ENCODE measurements around the gene IRF3.
A peak's percentile ranks its signal among the peaks of the same experiment; 100 is the strongest.

IRF3 gene

DNA sequence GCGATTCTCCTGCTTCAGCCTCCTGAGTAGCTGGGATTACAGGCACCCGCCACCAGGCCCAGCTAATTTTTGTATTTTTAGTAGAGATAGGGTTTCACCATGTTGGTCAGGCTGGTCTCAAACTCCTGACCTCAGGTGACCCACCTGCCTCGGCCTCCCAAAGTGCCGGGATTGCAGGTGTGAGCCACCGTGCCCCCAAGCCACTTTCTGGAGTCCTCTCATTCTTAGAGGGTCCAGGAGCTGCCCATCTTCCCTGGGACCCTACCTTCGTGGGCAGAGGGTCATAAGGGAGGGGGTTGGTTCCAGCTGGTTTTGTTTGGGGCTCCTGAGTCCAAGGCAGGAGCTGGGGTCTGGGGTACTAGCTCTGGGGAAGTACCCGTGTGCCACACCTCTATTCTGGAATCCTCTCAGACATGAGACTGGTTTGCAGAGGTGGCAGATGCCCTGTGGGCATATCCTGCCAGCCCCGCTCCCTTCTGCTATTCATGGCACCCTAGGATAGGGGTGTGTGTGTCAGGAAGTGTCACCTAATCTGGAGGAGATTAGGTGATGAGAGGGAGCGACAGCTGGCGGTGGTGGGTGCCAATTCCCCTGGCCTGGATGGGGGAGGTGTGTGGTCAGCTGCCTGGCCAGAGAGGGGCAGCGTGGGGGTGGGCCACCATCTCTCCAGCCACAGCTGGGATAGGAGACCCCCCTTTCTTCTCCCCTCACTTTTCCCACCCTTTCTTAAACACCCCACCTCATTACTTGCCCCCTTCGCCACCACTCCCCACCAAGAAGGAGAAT lies 13.5 kb upstream of the IRF3 start:
- H3K4me3 ChIP-seq (ENCODE audit: insufficient read depth in 1 of 2, low read depth in 1 of 2, low read length in 2 of 2): no peak overlapping the region
- WGBS: 80% methylated on average over 10 of the region's 12 CpGs
- H3K9me3 ChIP-seq (ENCODE audit: control insufficient read depth, low read length): no peaks in the 10 kb centered on the region
- H2BK120ac ChIP-seq (ENCODE audit: low read depth, low read length): no peak overlapping the region
- H2AK5ac ChIP-seq (ENCODE audit: low read length, severe bottlenecking): no peak overlapping the region
- no peak overlapping the region for H3K4ac ChIP-seq (ENCODE audit: low read depth in 1 of 2, low read length in 2 of 2)
- no peak overlapping the region for H2BK5ac ChIP-seq (ENCODE audit: low read depth, low read length, poor library complexity, severe bottlenecking)
- H3K4me2 ChIP-seq (ENCODE audit: low read length, poor library complexity, severe bottlenecking): peak overlapping the region; percentile 54
- H3K9ac ChIP-seq (ENCODE audit: low read length): no peak overlapping the region
- H3K18ac ChIP-seq (ENCODE audit: low read depth in 1 of 2, low read length in 2 of 2): no peak overlapping the region
- no peak overlapping the region for H2BK15ac ChIP-seq (ENCODE audit: low read depth, poor library complexity, severe bottlenecking)
- no peak overlapping the region for H4K8ac ChIP-seq (ENCODE audit: low read length)
- no peak overlapping the region for H2AFZ ChIP-seq (ENCODE audit: low read depth, low read length)
- no peak overlapping the region for H3K23ac ChIP-seq (ENCODE audit: low read length in 2 of 2)
- H2BK12ac ChIP-seq (ENCODE audit: low read length in 2 of 2): peak overlapping the region in 1 of 2 experiments; percentile 55
- H3K36me3 ChIP-seq (ENCODE audit: control insufficient read depth in 1 of 2, insufficient read depth in 2 of 2, low read depth in 1 of 2, low read length in 2 of 2): peaks cover 25 to 32% of the 10 kb centered on the region in 2 experiments
- no peak for DNase-seq
- H3K14ac ChIP-seq (ENCODE audit: low read length in 2 of 2): no peak overlapping the region
- H3K27ac ChIP-seq (ENCODE audit: low read length, poor library complexity, severe bottlenecking): no peak overlapping the region
- no peak overlapping the region for H4K91ac ChIP-seq (ENCODE audit: low read length)
- no peaks in the 10 kb centered on the region for H3K27me3 ChIP-seq (ENCODE audit: control insufficient read depth in 1 of 2, insufficient read depth in 1 of 2, low read length in 2 of 2)
- H3K79me1 ChIP-seq (replicated peaks; ENCODE audit: low read length, poor library complexity, severe bottlenecking): peaks cover 6% of the 10 kb centered on the region
- peaks cover 34% of the 10 kb centered on the region for H3K4me1 ChIP-seq (ENCODE audit: control insufficient read depth, insufficient read depth, low read depth, low read length)

DNA sequence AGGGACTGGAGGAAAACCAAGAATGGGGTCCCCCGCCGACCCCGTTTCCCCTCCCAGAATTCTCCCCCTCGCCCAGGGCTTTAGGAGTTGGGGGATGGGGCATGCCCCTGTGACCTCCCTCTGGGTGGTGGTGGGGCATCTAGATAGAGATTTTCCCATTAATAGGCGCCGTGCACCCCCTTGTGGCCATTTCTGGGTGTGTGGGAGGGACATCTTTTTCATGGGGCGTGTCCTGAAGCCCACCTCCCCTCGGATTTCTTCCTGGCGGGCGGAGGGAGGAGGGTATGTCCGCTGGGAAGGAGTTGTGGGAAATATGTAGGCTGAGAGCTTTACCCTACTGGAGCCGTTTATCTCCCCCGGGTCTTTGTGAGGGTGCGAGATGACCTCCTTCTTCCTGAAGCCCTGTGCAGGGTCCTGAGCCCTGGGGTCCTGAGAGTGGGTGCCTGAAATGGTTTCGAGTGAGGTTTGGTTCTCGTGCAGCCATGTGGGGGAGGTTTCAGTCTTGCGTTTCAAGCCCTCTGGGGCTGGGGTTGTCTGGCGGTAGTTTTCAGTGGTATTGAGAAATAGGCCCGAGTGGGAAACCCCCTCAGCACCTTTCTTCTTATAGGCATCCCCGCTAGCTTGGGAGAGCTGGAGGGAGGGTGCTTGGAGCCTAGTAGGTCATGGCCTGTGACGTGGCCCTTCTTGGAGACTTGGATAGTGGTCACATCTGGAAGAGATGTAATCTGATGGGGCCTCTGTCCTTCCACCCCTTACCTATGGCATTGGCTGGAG lies 12.4 kb upstream of the IRF3 start:
- Histone ChIP-seq H2BK5ac (ENCODE audit: low read depth, low read length, poor library complexity, severe bottlenecking) (peak overlapping the region; percentile 54), H2AK5ac (ENCODE audit: low read length, severe bottlenecking) (peak overlapping the region; percentile 82), H3K79me1 (replicated peaks; ENCODE audit: low read length, poor library complexity, severe bottlenecking) (no peaks in the 10 kb centered on the region), H2BK12ac (ENCODE audit: low read length in 2 of 2) (peak overlapping the region in 1 of 2 experiments; percentile 15), H3K4me3 (ENCODE audit: insufficient read depth in 1 of 2, low read depth in 1 of 2, low read length in 2 of 2) (peak overlapping the region; percentile 98 to 99), H3K27me3 (ENCODE audit: control insufficient read depth in 1 of 2, insufficient read depth in 1 of 2, low read length in 2 of 2) (no peaks in the 10 kb centered on the region), H3K23ac (ENCODE audit: low read length in 2 of 2) (peak overlapping the region in 1 of 2 experiments; percentile 64), H3K27ac (ENCODE audit: low read length, poor library complexity, severe bottlenecking) (peak overlapping the region; percentile 72), H2BK15ac (ENCODE audit: low read depth, poor library complexity, severe bottlenecking) (no peak overlapping the region), H3K18ac (ENCODE audit: low read depth in 1 of 2, low read length in 2 of 2) (peak overlapping the region; percentile 63 to 100), H3K14ac (ENCODE audit: low read length in 2 of 2) (peak overlapping the region in 1 of 2 experiments; percentile 4), H3K4me1 (ENCODE audit: control insufficient read depth, insufficient read depth, low read depth, low read length) (peaks cover 34% of the 10 kb centered on the region), H3K9ac (ENCODE audit: low read length) (peak overlapping the region; percentile 98), H2BK120ac (ENCODE audit: low read depth, low read length) (no peak overlapping the region), H3K4me2 (ENCODE audit: low read length, poor library complexity, severe bottlenecking) (peak overlapping the region; percentile 98), H3K4ac (ENCODE audit: low read depth in 1 of 2, low read length in 2 of 2) (peak overlapping the region in 1 of 2 experiments; percentile 29), H3K9me3 (ENCODE audit: control insufficient read depth, low read length) (no peaks in the 10 kb centered on the region), H3K36me3 (ENCODE audit: control insufficient read depth in 1 of 2, insufficient read depth in 2 of 2, low read depth in 1 of 2, low read length in 2 of 2) (peaks cover 17 to 31% of the 10 kb centered on the region in 2 experiments), H2AFZ (ENCODE audit: low read depth, low read length) (no peak overlapping the region), H4K91ac (ENCODE audit: low read length) (peak overlapping the region; percentile 41), H4K8ac (ENCODE audit: low read length) (peak overlapping the region; percentile 59)
- peak; percentile 91 for DNase-seq
- 3% methylated on average over 13 of the region's 21 CpGs for WGBS

- Histone ChIP-seq H3K14ac (ENCODE audit: low read length in 2 of 2) (peak within 1 kb of the TSS; percentile 4 to 99), H4K91ac (ENCODE audit: low read length) (peak within 1 kb of the TSS; percentile 96), H2BK15ac (ENCODE audit: low read depth, poor library complexity, severe bottlenecking) (peak within 1 kb of the TSS; percentile 96), H3K27ac (ENCODE audit: low read length, poor library complexity, severe bottlenecking) (peak within 1 kb of the TSS; percentile 96), H3K4me1 (ENCODE audit: control insufficient read depth, insufficient read depth, low read depth, low read length) (peaks cover 35% of the 10 kb centered on the region), H3K18ac (ENCODE audit: low read depth in 1 of 2, low read length in 2 of 2) (peak within 1 kb of the TSS; percentile 98 to 100), H2BK5ac (ENCODE audit: low read depth, low read length, poor library complexity, severe bottlenecking) (peak within 1 kb of the TSS; percentile 98), H3K9ac (ENCODE audit: low read length) (peak within 1 kb of the TSS; percentile 98), H3K79me1 (replicated peaks; ENCODE audit: low read length, poor library complexity, severe bottlenecking) (no peaks in the 10 kb centered on the region), H3K36me3 (ENCODE audit: control insufficient read depth in 1 of 2, insufficient read depth in 2 of 2, low read depth in 1 of 2, low read length in 2 of 2) (peaks cover 12 to 28% of the 10 kb centered on the region in 2 experiments), H3K27me3 (ENCODE audit: control insufficient read depth in 1 of 2, insufficient read depth in 1 of 2, low read length in 2 of 2) (no peaks in the 10 kb centered on the region), H2AFZ (ENCODE audit: low read depth, low read length) (peak within 1 kb of the TSS; percentile 77), H3K23ac (ENCODE audit: low read length in 2 of 2) (peak within 1 kb of the TSS; percentile 97 to 100), H2BK12ac (ENCODE audit: low read length in 2 of 2) (peak within 1 kb of the TSS; percentile 82 to 87), H3K9me3 (ENCODE audit: control insufficient read depth, low read length) (no peaks in the 10 kb centered on the region), H3K4ac (ENCODE audit: low read depth in 1 of 2, low read length in 2 of 2) (peak within 1 kb of the TSS; percentile 99), H4K8ac (ENCODE audit: low read length) (peak within 1 kb of the TSS; percentile 96), H3K4me2 (ENCODE audit: low read length, poor library complexity, severe bottlenecking) (peak within 1 kb of the TSS; percentile 98), H2AK5ac (ENCODE audit: low read length, severe bottlenecking) (peak within 1 kb of the TSS; percentile 88), H3K4me3 (ENCODE audit: insufficient read depth in 1 of 2, low read depth in 1 of 2, low read length in 2 of 2) (peak within 1 kb of the TSS; percentile 98 to 99), H2BK120ac (ENCODE audit: low read depth, low read length) (no peak within 1 kb of the TSS)
- DNase-seq: no peak
- 3% methylated on average over 24 of the region's 57 CpGs for WGBS
These were observed 11.7 kb upstream of the IRF3 start, which contains the start of gene PRMT1 for GRCh38 chr19:49677231-49677900. TSS of gene PRMT1 (plus strand) at chr19:49677271. CDS start at chr19:49677281, 10 bp downstream.
